GM18498 (cell line): ENCODE results near the gene SLC38A1.
"Not testable (repeated sequence)": the region's sequence is repeated elsewhere in the genome, so short reads cannot be mapped to it uniquely, and the experiment has no call there.

Experiments used
- ATAC-seq: cut with Tn5 transposase; IDR thresholded peaks from one replicate; pipeline ENCODE4 v1.9.1; 2021; ENCODE audit warnings: mild to moderate bottlenecking, moderate library complexity; ENCODE audit not compliant: unreplicated experiment

Gene SLC38A1

GRCh38 chr12:46265102-46265501 lies 3.7 kb downstream of the SLC38A1 start:
- no peak for ATAC-seq

- no peak for ATAC-seq
Observed at GRCh38 chr12:46264057-46264456, 4.8 kb downstream of the SLC38A1 start.

- no peak for ATAC-seq
Observed at GRCh38 chr12:46263140-46264016, 5.5 kb downstream of the SLC38A1 start.

GRCh38 chr12:46261646-46262045 lies 7.2 kb downstream of the SLC38A1 start:
- no peak for ATAC-seq

- no peak for ATAC-seq
Observed at GRCh38 chr12:46260913-46261476, 7.8 kb downstream of the SLC38A1 start.

GRCh38 chr12:46260124-46260912 lies 8.5 kb downstream of the SLC38A1 start:
- no peak for ATAC-seq

GRCh38 chr12:46259713-46260112 lies 9.1 kb downstream of the SLC38A1 start:
- ATAC-seq = no peak

- ATAC-seq = no peak
Observed at GRCh38 chr12:46259071-46259470, 9.8 kb downstream of the SLC38A1 start.

GRCh38 chr12:46258129-46258528 lies 10.7 kb downstream of the SLC38A1 start:
- no peak for ATAC-seq

GRCh38 chr12:46256942-46257341 lies 11.9 kb downstream of the SLC38A1 start:
- no peak for ATAC-seq

- no peak for ATAC-seq
Observed at GRCh38 chr12:46253544-46254162, 15.2 kb downstream of the SLC38A1 start.

- ATAC-seq = not testable (repeated sequence)
Observed at GRCh38 chr12:46251994-46252393, 16.8 kb downstream of the SLC38A1 start.

- ATAC-seq = not testable (repeated sequence)
Observed at GRCh38 chr12:46249960-46250359, 18.9 kb downstream of the SLC38A1 start.

GRCh38 chr12:46246021-46246700 lies 22.7 kb downstream of the SLC38A1 start:
- no peak for ATAC-seq

- no peak for ATAC-seq
Observed at GRCh38 chr12:46244997-46245396, 23.8 kb downstream of the SLC38A1 start.

- no peak for ATAC-seq
Observed at GRCh38 chr12:46244273-46244915, 24.4 kb downstream of the SLC38A1 start.

- no peak for ATAC-seq
Observed at GRCh38 chr12:46242569-46242968, 26.3 kb downstream of the SLC38A1 start.

GRCh38 chr12:46240436-46240835 lies 28.4 kb downstream of the SLC38A1 start:
- ATAC-seq = no peak

GRCh38 chr12:46238821-46239220 lies 30.0 kb downstream of the SLC38A1 start:
- no peak for ATAC-seq
